AG08396 (cell line): ENCODE data around the gene MAP2K5.

Experiments
- DNase-seq: peaks from one replicate; pipeline ENCODE4 v3.0.0; 2012; ENCODE audit warnings: low spot score, mixed read lengths

Gene MAP2K5

DNA sequence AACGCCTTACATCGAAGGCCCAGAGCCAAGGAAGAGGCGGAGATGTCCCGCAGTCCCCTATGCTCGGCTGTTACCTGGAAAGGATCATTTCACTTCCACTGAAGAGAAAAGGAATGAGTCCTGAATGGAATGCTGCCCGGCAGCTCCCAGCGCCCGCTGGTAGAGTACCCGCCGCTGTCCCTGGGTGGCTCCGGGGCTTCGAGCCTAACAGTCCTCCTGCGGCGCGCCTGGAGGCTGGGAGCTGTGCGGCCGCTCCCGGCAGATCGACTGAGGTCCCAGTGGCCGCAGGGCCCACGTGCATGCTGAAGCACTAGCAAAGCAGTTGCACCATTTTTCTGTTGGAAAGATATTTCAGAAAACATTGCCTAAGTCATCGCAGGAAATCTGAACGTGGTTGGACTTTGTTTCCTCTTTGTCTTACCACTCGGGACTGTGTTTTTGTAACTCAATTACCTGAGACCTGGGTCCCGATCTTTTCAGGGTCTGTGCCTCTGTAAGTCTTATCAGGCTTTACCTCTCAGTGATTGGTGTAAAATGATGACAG, 296.4 kb downstream of the MAP2K5 start:
- DNase-seq = peak; percentile 68

DNA sequence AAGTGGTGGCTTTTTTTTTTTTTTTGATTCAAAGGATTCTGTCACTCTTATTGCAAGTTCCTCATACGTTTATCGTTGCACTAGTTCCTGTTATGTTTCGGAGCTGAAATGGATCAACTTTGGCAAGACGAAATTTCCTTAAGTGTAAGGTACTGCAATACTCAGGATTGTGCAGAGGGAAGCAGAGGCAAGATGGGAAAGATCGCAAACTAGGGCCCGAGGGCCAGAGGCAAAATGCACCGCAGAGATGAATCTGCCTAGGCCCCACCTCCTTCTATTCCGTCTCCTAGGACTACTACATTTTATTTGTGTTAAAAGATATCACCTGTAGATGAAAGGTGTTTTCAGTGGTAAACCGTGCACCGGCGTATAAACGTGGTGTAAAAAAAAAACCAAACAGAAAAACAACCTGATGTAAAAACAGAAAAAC, 297.0 kb downstream of the MAP2K5 start:
- peak; percentile 71 for DNase-seq

- DNase-seq = peak; percentile 95
Observed at GRCh38 chr15:67839929-67840748, 297.6 kb downstream of the MAP2K5 start, which contains the start of gene RNU6-1. RNU6-1 (minus strand) TSS chr15:67840045.

GRCh38 chr15:67840749-67841512, 298.4 kb downstream of the MAP2K5 start:
- peak; percentile 69 for DNase-seq

DNA sequence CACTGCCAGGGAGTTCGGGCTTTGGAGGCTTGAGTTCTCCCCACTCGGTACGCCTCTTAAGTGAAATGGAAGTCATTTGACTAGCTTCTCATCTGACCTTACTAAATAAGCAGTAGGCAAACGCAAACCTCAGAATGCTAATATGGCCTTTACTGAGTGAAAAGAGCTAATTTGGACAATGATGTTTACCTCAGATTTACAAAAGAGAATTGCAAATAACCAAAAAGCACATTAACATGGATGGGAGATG, 298.9 kb downstream of the MAP2K5 start:
- no peak for DNase-seq

DNA sequence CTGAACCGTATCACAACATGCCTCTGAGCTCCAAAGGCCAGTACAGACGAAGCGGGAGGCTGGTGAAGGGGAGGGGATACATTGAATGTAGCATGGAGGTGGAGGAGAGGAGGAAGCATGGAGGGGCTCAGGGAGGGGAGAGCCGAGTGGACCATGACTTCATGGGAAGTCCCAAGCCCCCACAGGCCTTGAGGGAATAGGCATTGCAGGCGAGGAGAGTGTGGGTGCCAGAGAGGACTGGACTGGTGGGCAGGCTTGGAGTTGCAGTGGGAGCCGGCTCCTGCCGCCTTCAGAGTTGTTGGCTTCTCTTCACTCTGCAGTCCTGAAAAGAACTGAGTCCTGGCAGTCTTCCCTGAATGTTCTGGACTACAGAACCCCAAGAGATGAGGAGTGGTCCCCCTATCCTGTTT, 300.6 kb downstream of the MAP2K5 start:
- peak; percentile 5 for DNase-seq

DNA sequence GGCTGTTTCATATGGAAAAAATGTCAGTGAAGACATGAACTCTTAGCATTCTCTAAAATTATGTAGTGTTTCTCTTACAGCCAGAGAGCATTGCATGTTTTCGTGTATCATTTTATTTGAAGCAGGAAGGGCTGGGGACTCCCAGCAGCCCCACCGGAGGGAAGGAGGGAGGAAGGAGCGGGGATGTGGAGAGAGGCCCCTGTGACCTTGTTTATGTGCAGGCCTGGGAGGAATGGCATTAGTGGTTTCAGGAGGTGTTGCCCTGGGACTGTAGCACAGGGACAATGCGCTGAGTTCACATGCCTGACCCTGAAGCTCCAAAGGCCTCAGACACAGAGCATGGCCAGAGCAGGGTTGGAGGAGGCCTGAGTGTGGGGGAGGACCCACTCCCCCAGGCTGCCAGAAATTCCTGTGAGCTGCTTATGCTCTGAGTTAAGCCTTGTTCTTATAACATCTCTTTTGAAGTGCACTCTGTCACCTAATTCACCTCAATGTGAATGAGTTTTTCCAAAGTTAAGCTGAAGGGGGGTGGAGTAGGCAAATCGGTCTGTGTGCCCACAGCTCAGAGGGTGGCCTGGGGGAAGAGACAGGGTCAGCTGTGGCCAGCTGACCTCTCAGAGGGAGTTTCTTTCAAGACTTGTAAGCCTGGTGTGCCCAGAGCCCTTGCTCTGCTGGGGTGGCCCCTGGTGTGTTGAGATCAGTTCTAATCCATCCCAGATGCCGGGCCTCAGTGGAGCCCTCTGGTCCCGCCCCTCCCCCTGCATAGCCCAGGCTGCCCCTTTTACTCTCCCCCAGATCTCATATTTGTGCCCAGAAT, 301.3 kb downstream of the MAP2K5 start:
- DNase-seq = peak; percentile 55

- no peak for DNase-seq
Observed at GRCh38 chr15:67845974-67846373, 303.5 kb downstream of the MAP2K5 start.

GRCh38 chr15:67849538-67849937, 307.0 kb downstream of the MAP2K5 start:
- DNase-seq = no peak

- no peak for DNase-seq
Observed at GRCh38 chr15:67850336-67850735, 307.8 kb downstream of the MAP2K5 start.

DNA sequence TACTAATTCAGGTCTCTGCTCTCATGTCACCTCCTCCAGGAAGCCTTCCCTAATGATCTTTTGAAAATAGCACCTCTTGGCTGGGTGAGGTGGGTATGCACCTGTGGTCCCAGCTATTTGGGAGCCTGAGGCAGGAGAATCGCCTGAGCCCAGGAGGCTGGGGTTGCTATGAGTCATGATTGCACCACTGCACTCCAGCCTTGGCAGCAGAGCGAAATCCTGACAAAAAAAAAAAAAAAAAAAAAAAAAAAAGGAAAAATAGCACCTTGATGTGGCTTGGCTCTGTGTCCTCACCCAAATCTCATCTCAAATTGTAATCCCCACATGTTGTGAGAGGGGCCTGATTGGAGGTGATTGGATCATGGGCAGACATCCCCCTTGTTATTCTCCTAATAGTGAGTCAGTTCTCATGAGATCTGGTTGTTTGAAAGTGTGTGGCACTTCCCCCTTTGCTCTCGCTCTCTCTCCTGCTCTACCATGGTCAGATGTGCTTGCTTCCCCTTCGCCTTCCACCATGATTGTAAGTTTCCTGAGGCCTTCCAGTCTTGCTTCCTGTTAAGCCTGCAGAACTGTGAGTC, 308.6 kb downstream of the MAP2K5 start:
- DNase-seq = no peak

GRCh38 chr15:67852418-67852817, 309.9 kb downstream of the MAP2K5 start:
- no peak for DNase-seq

- no peak for DNase-seq
Observed at GRCh38 chr15:67853454-67853853, 311.0 kb downstream of the MAP2K5 start.

DNA sequence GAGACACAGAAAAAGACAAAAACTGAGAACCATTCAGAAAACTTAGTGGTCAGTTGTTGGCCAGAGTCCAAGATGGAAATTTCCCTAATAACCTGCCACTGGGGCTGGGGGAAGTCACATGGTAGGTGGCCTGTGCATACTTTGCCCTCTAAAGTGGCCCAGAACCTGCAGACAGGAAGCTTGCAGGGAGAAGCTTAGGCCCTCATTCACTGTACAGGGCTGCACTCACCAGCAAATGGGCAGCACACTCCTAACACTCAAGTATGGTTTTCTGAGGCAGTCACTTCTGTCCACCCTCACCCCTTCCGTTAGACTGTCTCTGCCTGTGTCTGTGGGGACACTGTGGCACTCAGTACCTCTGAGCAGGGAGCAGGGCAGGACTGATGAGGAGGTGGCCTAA, 311.9 kb downstream of the MAP2K5 start:
- DNase-seq = no peak

DNA sequence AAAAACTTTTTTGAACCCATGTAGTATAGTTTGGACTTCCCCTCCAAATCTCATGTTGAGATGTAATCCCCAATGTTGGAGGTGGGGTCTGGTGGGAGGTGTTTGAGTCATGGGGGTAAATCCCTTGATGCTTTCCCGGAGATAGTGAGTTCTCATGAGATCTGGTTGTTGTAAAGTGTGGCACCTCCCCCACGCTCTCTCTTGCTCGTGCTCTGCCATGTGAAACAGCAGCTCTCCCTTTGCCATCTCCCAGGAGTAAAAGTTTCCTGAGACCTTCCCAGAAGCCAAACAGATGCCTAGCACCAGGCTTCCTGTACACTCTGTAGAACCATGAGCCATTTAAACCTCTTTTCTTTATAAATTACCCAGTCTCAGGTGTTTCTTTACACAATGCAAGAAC, 313.3 kb downstream of the MAP2K5 start:
- DNase-seq = no peak
